Stimulated activated CD8-positive, alpha-beta memory T cell treated with anti-CD3 and anti-CD28 coated beads, Interleukin-7, amount 100 ng/mL, for 48 hours (primary cell): ENCODE data around the gene CNIH2.
"Not testable (repeated sequence)": the region's sequence is repeated elsewhere in the genome, so short reads cannot be mapped to it uniquely, and the experiment has no call there.

Experiments
- DNase-seq, 2 donors: peaks; one replicate each; pipeline ENCODE4 v3.0.0-alpha.2; 2020; ENCODE audit warnings: low read depth in 1 of 2; ENCODE audit errors: extremely low read depth in 1 of 2

The CNIH2 gene

DNA sequence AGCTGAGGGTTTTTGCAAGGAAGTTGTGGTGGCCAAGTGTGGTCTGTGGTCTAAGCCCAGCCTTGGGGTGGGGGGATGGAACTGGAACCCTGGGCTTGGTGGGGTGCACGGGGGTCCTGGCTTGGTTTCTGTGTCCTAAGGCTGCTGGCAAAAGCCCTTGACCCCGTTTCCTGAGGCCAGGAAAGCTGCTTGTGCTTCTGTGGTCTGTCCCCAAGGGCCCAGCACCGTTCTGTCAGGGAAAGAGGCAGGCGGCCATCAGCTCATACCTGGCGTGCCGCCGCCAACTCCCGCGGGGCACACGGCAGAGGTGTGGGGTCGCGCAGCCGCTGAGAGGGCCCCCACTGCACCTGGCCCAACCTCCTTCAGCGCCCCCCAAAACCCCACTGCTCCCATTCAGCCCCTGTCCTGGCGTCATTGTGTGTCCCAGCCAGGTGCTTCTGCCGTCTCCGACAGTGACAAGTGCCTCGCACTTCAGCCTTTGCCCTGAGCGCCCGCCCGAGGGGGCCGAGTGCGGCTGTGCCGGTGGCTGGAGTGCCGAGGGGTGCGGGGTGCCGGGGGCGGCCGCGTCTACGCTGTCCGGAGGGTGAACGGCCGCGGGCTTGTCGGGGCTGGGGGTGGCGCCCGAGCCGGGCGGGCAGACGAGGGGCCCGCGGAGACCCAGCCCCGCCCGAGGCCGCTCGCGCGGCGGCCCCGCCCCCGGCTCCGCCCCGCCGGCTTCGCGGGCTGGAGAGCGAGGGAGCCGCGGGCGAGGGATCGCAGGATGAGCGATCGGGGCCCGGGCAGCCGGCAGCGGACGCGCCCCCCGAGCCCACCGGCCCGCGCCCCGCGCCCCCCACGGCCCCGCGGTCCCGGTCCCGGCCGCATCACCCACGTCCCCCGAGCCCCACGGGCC is at the start of gene CNIH2:
CNIH2 (plus strand) TSS at position 705 of the 892 bp plus-strand sequence. CDS start 282 bp downstream, outside the sequence.
- no peak for DNase-seq

DNA sequence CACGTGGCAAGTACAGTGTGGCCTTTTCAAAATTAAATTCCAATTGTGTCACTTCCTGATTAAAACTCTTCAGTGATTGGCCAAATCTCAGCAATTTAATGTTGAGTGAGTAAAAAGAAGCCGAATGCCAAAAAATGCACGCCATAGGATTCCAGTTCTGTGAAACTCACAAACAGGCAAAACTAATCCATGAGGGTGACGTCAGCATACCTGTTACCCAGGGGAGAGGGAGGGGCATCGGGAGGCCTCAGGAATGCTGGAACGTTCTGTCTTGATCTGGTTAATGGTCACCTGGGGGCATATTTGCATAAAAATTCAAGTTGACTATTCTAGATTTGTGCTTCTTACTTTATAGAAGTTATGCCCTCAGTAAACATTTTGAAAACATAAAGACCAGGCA is 49.5 kb upstream of the CNIH2 start:
- no peak for DNase-seq

DNA sequence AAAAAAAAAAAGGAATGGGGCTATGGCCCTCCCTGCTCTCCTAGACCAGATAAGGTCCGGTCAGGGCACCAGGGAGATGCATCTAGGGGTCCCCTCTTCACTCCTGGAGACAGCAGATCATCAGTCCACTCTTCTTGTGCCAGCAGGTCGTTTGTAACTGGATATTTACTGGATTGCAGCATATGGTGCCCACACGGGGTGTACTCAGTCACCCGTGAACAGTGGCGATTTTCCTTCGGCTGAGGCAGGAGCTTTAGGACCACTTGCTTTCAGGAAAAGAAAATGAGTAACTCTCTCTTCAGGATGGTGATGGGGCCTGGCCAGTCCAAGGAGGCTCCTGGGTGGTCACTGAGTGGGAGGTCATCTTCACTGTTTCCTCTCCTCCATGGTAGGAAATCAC is 47.8 kb upstream of the CNIH2 start:
- no peak for DNase-seq

DNA sequence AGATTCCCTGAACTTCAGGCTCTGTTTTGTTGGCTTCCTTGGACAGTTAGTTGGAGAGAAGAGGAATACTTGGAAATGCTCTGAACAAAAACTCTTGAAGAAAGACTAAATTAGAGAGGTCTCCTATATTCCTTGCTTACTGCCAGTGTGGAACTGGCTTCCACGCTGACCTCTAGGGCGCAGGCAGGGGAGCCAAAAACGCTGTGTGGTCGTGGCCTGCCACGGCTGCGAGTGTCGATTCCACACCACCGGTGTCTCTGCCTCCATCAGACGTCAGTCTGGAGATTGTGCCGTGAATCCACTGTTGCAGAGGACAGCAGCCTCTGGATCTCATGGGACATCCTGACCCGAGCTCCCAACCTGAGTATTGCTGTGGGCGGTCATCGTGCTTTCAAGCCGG is 47.0 kb upstream of the CNIH2 start:
- DNase-seq, result no peak

DNA sequence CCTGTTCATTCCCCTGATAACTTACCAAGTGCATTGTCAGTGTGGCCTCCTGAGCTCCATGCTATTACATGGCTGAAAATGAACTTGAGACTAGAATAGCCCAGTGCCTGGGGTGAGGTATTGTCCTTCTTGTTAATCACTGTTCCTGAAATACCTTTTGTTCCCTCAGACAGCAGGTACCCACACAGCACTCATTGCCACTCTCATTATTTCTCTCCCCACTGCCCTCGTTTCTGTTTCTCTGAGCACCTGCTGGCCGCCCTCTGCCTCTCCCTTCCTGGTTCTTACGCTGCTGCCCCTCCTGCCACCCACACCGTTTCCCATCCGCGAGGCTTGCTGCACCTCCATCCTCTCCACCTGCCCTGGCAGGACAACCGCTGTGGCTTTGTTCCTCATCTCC is 46.4 kb upstream of the CNIH2 start:
- no peak for DNase-seq

DNA sequence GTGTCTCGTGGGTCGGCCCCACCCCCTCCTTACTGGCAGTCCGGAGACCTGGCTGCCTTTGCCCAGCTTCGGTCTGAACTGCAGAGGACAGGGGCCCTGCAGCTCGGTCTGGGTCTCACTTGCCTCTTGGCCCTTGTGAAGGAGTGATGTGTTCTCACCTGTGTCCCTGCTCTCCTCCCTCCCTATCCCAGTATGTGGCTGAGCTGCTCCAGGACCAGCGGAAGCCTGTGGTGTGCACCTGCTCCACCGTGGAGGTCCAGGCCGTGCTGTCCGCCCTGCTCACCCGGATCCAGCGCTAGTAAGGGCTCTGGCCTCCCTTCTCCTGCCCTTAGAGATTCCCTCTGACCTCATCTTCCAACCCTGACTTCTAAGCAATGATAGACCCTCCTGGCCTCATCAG is 45.2 kb upstream of the CNIH2 start:
- no peak for DNase-seq

DNA sequence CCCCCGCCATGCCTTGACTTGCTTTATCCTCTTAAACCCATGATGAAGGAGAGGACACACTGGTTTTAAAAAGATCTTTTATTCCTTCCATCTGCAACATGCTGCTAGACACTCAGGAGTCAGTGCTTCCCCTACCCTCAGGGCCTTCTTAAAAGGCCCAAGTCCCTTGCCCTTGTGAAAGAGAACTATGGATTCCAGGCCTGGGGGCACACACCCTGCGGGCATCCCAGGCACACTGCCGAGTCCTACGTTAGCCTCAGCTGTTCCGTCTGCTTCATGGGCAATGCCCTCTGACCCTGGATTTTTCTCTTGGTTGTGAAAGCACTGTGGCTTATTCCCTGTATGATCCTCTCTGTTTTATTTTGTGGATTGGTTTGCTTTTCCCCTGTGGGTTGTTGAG is 44.7 kb upstream of the CNIH2 start:
- no peak for DNase-seq

DNA sequence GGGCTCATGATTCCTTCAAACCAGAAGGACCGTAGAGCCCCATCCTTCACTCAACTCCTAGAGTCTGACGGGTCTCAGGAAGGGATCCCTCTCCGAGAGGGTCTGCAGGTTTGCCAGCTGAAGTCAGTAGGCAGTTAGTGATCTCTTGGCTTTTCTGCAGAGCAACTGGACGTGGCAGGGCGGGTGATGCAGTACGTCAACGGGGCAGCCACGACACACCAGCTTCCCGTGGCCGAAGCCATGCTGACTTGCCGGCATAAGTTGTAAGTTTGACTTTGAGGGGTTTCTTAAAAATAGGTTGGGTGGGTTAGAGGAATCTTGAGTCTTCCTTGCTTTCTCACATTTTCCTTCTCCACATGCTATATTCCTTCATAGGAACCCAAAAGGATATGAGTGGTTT is 42.8 kb upstream of the CNIH2 start:
- no peak for DNase-seq

DNA sequence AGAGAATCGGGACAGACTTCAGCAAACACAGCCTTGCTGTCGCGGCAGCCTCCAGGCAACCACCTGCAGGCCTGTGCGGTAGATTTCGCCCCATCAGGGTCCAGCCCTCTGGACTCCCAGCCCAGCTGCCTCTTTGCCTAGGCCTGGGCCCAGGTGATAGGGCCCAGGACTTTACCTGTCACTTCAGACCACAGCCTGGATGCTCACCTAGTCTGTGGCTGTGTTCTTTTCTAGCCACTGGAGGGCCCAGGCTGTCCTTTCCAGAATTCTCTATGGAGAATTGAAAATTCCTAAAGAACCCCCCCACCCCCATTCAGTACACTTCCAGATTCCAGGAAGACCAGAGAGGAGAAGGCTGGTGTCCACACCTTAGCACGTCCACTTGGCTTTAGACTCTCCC is 40.1 kb upstream of the CNIH2 start:
- DNase-seq, result no peak

DNA sequence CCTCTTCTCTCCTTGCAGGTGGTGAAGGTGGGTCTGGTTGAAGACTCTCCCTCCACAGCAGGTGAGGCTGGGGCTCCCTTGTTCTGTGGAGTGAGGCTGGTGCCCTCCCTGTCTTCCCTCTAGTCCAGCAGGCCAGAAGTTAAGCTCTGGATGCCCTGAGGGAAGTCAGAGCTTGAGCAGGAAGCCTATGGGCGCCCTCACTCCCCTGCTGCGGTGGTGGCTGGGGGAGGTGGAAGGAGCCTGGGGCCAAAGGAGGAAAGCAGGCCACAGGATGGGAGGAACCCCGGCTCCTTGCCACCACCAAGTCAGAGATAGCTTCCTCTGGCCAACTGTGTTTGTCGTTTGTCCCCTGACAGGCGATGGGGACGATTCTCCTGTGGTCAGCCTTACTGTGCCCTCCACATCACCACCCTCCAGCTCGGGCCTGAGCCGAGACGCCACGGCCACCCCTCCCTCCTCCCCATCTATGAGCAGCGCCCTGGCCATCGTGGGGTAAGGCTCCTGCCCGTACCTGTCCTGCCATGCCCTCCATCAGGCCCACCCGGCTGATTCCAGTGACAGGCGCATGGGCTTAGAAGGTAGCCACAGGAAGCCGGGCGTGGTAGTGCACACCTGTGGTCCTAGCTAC is 39.1 kb upstream of the CNIH2 start:
- no peak for DNase-seq

DNA sequence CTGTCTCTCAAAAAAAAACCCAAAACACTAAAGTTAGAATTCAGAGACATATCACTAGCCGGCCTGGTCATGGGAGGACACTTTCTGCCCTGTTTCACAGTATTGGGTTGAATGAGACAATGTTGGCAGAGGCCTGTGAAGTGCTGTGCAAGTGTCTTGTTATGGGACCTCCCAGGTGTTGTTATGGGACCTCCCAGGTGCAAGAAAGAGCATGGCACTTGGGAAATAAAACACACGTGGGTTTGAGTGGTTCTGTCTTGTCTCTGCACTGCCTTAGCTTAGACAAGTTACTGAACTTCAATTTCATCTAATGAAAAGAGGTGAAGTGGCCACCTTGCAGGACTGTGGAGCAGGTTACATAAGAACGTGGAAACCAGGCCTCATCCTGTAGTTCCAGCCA is 38.5 kb upstream of the CNIH2 start:
- DNase-seq, result no peak

DNA sequence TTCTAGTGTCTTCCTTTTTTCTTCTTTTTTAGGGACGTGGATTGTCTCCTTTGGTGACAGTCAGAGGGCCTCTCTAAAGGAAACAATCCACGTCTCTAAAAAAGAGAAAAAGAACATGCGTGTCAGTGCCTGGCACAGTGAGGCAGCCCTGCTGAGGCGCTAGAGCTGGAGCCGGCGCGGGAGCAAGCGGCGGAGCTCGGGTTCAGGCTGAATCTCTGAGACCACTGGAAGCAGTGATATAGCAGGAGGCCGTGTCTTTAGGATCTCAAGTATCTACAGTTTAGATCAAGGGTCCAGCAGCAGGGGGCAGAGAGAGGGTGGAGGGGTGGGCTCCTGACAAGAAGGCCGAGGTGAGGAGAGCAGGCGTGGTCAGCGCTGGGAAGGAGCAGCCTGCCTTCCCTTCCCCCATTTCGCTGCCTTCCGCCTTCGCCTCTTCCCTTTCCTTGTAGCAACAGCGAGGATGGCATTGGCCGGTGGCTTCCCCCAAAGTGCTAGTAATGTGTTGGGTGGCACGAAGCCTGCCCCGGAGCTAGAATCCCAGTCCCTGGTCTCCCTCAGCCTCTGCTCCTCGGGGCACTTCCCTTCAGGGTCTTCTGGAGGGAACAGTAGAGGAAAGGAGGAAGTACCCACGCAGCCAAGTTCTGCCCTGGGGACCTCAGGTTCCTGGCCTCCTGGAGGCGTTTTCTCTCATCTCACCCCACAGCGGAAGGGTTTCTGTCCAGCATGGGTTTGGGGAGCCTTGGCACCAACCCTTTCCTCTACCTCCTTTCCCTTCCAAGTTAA is 37.8 kb upstream of the CNIH2 start:
- no peak for DNase-seq

DNA sequence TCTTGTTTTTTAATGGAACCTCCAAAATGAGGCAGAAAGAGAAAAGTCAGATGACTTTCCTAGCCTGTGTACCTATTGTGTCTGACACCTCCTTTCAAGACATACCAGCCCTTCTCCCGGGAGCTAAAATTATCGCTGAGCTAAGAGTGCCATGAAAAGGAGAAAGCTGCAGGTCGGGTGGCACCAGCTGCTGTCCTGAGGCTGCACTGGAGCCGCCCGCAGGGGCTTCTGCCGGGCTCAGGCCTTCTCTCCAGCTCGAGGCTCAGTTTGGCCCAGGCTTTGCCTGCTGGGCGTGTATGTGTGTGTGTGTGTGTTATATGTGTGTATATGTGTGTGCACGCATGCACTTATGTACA is 37.2 kb upstream of the CNIH2 start:
- DNase-seq, result no peak

DNA sequence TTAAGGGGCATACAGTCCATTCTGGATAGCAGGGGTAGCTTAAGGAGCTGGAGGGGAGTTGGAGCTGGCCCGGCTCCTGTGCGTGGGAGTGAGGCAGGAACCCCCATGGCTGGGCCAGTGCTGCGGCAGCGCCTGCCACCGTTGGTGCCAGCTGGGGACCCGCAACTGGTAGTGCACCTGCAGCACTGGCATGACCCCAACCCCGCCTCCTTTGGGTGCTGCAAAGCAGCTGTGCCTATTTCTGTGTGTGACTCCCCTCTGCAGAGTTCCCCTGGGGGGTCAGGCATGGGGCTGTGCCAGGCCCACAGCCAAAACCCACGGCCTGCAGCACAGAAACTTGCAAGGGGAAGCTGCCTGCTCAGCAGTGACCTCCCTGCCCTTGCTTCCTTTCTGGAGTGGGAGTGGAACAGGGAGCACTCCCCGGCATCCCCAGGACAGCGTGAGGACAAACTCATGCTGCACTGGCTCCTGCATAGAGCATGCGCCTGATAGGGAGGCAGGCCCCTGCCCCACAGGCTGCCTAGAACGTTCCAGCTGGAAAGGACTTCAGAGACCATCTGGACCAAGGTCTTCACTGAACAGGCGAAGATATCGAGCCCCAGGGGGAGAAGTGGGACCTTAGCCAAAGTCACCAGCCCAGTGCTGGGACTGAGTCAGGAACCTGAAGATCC is 35.7 kb upstream of the CNIH2 start:
- no peak for DNase-seq

DNA sequence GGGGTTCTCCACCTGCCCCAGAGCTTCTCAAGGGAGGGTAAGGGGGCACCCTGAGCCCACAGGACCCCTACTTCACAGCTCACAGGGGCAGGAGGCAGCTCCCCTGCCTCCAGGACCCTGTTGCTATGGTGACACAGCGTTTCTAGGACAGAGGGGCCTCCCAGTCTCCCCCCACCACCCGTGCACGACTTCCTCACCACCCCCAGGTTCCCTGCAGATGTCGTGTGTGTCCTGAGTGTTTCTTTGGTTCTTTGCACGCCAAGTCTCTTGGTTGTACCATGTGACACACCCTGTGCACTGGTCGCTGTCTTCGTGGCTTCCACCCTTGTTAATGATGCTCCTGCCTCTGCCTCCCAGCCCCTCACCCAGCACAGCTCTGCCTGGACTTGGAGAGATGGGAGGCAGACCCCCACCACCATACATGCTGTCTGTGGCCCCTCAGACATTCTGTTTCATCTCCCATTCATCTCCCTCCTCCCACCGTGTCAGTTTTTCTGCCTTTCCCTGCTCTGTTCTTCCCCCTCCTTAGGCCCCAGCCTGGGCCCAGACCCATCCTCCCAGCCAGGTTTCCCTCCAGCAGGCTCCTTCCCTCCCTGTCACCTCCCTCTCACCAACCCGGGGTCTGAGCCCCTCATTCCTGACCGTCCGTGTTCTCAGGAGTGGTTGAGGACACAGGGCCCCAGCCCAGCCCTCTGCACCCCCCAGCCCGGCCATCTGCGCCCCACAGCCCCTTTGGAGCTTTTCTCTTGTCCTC is 34.0 kb upstream of the CNIH2 start:
- no peak for DNase-seq

DNA sequence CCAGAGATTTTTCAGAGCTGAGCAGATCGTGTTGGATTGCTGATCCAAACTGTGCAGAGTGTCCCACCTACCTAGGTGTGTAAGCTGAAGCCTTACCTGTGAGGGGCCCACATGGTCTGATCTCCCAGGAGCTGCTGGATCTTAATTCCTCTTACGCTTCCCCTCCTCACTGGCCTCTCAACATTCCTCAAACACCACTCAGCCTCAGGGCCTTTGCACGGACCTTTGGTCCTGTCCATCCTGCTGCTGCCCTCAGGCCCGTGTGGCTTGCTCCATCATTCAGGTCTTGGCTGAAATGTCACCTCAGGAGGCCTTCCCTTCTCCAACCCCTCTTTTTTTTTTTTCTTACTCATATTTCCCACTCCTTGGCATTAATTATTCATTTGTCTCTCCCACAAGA is 30.7 kb upstream of the CNIH2 start:
- no peak for DNase-seq

DNA sequence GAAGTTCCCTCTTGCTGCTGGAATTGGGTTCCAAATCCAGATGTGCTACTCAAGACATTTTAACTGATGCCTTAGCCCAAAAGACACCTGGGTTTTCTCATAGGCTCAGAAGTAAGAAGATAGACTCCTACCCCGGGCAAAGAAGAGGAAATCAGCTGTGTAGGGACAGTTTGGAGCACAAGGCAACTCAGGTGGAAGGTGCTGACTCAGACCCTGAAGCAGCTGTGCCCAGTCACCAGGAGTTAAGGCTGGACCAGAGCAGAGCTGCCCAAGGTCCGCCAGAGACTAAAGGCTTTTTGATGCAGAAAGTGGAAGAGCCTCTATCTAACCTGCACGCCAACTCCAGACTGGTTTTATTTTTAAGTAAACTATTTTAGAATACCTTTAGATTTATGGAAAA is 30.2 kb upstream of the CNIH2 start:
- DNase-seq, result no peak

DNA sequence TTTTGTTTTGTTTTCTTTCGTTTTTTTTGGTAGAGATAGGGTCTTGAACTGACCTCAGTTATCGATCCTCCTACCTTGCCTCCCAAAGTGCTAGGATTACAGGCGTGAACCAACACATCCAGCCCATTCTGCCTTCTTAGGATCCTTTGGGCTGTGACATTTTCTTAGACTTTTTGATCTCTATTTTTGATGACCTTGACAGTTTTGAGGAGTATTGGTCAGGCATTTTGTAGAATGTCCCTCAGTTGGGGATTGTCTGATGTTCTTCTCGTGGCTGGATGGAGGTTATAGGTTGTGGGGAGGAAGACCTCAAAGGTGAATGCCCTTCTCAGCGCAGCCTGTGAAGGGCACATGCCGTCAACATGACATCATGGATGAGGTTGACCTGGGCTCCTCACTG is 29.1 kb upstream of the CNIH2 start:
- DNase-seq, result no peak

DNA sequence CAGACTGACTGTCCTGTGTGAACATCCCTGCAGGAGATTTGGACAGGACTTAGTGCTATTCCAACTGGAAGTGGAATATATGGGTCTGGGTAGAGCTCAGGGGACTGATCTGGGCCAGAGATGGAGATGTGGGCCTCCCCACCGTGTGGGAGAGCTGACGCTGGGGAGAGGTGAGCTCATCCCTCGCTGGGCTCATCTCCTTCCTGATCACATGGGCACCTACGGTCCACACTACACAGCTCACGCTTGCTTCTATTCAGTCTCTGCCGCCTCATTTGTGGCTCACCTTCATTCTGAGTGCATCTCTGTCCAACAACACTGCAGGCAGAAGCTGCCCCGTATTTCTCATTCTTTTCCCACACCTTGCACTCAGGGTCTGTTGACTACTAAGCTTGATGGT is 26.2 kb upstream of the CNIH2 start:
- no peak for DNase-seq

DNA sequence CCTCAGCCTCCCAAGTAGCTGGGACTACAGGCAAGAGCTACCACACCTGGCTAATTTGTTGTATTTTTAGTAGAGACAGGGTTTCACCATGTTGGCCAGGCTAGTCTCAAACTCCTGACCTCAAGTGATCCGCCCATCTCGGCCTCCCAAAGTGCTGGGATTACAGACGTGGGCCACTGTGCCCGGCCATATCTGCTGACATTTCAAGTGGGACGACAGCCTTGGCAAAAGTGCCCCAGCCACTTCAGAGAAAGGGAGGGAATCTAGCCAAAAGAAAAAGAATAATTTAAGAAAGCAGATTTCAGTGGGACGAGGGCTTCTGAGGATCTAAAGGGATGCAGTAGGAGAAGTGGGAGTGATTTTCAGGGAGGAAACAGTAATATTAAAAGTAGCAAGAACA is 24.9 kb upstream of the CNIH2 start:
- not testable (repeated sequence) for DNase-seq

DNA sequence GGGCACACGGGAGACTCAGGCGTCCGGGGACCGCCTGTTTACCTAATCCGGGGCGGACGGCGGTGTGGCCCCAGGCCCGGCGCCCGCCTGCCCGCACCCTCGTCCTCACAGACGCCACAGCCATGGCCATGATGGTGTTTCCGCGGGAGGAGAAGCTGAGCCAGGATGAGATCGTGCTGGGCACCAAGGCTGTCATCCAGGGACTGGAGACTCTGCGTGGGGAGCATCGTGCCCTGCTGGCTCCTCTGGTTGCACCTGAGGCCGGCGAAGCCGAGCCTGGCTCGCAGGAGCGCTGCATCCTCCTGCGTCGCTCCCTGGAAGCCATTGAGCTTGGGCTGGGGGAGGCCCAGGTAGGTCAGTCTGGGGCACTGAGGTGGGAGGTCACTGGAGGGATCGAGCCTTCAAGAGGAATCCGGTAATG is 19.5 kb upstream of the CNIH2 start:
- no peak for DNase-seq
